BLaER1 treated with 17β-estradiol and CSF1 and Interleukin-3, amounts not matched to agents 10 nM and 100 nM (cell line): Measurements from ENCODE around the gene NFYC.
"Not testable (repeated sequence)": the region's sequence is repeated elsewhere in the genome, so short reads cannot be mapped to it uniquely, and the experiment has no call there.

Source experiments
- H3K27ac ChIP-seq, 11 experiments: shearing (Covaris generic); formaldehyde crosslinking; 2 replicates each; pipeline ENCODE4 v1.8.1; 2022
- H3K27me3 ChIP-seq, 11 experiments: shearing (Covaris generic); formaldehyde crosslinking; 2 replicates each; pipeline ENCODE4 v1.8.1; 2022
- H3K36me3 ChIP-seq, 11 experiments: shearing (Covaris generic); formaldehyde crosslinking; 2 replicates each; pipeline ENCODE4 v1.8.1; 2022
- H3K4me1 ChIP-seq, 10 experiments: shearing (Covaris generic); formaldehyde crosslinking; 2 replicates each; pipeline ENCODE4 v1.8.1; 2022
- H3K4me2 ChIP-seq, 11 experiments: shearing (Covaris generic); formaldehyde crosslinking; 2 replicates each; pipeline ENCODE4 v1.8.1; 2022
- H3K4me3 ChIP-seq, 10 experiments: shearing (Covaris generic); formaldehyde crosslinking; 2 replicates each; pipeline ENCODE4 v1.8.1; 2022
- H3K9ac ChIP-seq, 11 experiments: shearing (Covaris generic); formaldehyde crosslinking; 2 replicates each; pipeline ENCODE4 v1.8.1; 2022
- H3K9me3 ChIP-seq, 11 experiments: shearing (Covaris generic); formaldehyde crosslinking; replicated peaks in 1 of 11; 2 replicates each; pipeline ENCODE4 v1.8.1; 2022
- H4K20me1 ChIP-seq, 11 experiments: shearing (Covaris generic); formaldehyde crosslinking; 2 replicates each; pipeline ENCODE4 v1.8.1; 2022
- Cebpa-rat ChIP-seq, 11 experiments: shearing (Covaris generic); IDR thresholded peaks; 2 replicates each; pipeline ENCODE4 v1.8.1; 2022

Gene NFYC

GRCh38 chr1:40692429-40692895, 958 bp downstream of the NFYC start:
- peak overlapping the region; percentile 84 to 96 (median 90) for H3K4me2 ChIP-seq
- no peaks in the 10 kb centered on the region for H3K9me3 ChIP-seq
- H3K9ac ChIP-seq, result peak overlapping the region; percentile 96 to 100 (median 99)
- peaks cover 6 to 24% (median 15%) of the 10 kb centered on the region in 11 experiments; a peak in 12 of 22 replicates for H3K36me3 ChIP-seq
- TF ChIP-seq Cebpa-rat (IDR thresholded peaks at IDR 0.05), result no peak
- H3K4me3 ChIP-seq, result peak overlapping the region; percentile 64 to 87 (median 77)
- no peaks in the 10 kb centered on the region for H3K27me3 ChIP-seq
- H4K20me1 ChIP-seq, result peaks cover 0 to 27% (median 13%) of the 10 kb centered on the region in 11 experiments; a peak in 10 of 22 replicates
- peak overlapping the region; percentile 99 to 100 (median 100) for H3K27ac ChIP-seq
- H3K4me1 ChIP-seq, result peaks cover 31 to 48% (median 39%) of the 10 kb centered on the region in 10 experiments

GRCh38 chr1:40693425-40693824, 1.9 kb downstream of the NFYC start:
- H3K27ac ChIP-seq, result peak overlapping the region in 10 of 11 experiments; percentile 99 to 100 (median 100); a peak in 14 of 22 replicates

GRCh38 chr1:40694353-40694874, 2.9 kb downstream of the NFYC start:
- peaks cover 45 to 59% (median 49%) of the 10 kb centered on the region in 10 experiments for H3K4me1 ChIP-seq
- H3K27me3 ChIP-seq, result no peaks in the 10 kb centered on the region
- no peaks in the 10 kb centered on the region for H3K9me3 ChIP-seq
- no peak overlapping the region for H3K9ac ChIP-seq
- H3K4me3 ChIP-seq, result no peak overlapping the region
- no peak for TF ChIP-seq Cebpa-rat (IDR thresholded peaks at IDR 0.05)
- H4K20me1 ChIP-seq, result peaks cover 0 to 47% (median 23%) of the 10 kb centered on the region in 11 experiments; a peak in 11 of 22 replicates
- H3K27ac ChIP-seq, result no peak overlapping the region
- H3K36me3 ChIP-seq, result peaks cover 6 to 32% (median 13%) of the 10 kb centered on the region in 11 experiments; a peak in 11 of 22 replicates
- H3K4me2 ChIP-seq, result peak overlapping the region; percentile 84 to 96 (median 90); a peak in 18 of 22 replicates

More at GRCh38 chr1:40693425-40693824, 1.9 kb downstream of the NFYC start:
- no peak for TF ChIP-seq Cebpa-rat (IDR thresholded peaks at IDR 0.05)
- H3K4me2 ChIP-seq, result peak overlapping the region; percentile 84 to 96 (median 90)
- no peaks in the 10 kb centered on the region for H3K9me3 ChIP-seq
- H3K4me1 ChIP-seq, result peaks cover 35 to 50% (median 41%) of the 10 kb centered on the region in 10 experiments
- H3K27me3 ChIP-seq, result no peaks in the 10 kb centered on the region
- peak overlapping the region; percentile 96 to 100 (median 99); a peak in 21 of 22 replicates for H3K9ac ChIP-seq
- peaks cover 6 to 31% (median 15%) of the 10 kb centered on the region in 11 experiments; a peak in 11 of 22 replicates for H3K36me3 ChIP-seq
- peak overlapping the region; percentile 64 to 87 (median 77); a peak in 13 of 20 replicates for H3K4me3 ChIP-seq
- H4K20me1 ChIP-seq, result peaks cover 0 to 37% (median 22%) of the 10 kb centered on the region in 11 experiments; a peak in 11 of 22 replicates

- Histone ChIP-seq H3K27me3 (no peaks in the 10 kb centered on the region), H4K20me1 (peaks cover 3 to 66% (median 41%) of the 10 kb centered on the region in 11 experiments; a peak in 14 of 22 replicates), H3K9ac (no peak overlapping the region), H3K36me3 (peaks cover 0 to 33% (median 11%) of the 10 kb centered on the region in 11 experiments; a peak in 11 of 22 replicates), H3K4me1 (peaks cover 40 to 60% (median 45%) of the 10 kb centered on the region in 10 experiments), H3K4me3 (no peak overlapping the region), H3K27ac (no peak overlapping the region), H3K9me3 (no peaks in the 10 kb centered on the region), H3K4me2 (no peak overlapping the region)
- no peak for TF ChIP-seq Cebpa-rat (IDR thresholded peaks at IDR 0.05)
Observed at GRCh38 chr1:40696294-40696693, 4.8 kb downstream of the NFYC start.

GRCh38 chr1:40697436-40697835, 5.9 kb downstream of the NFYC start:
- no peak for TF ChIP-seq Cebpa-rat (IDR thresholded peaks at IDR 0.05)
- Histone ChIP-seq H3K4me2 (no peak overlapping the region), H3K9ac (no peak overlapping the region), H3K4me1 (peaks cover 44 to 72% (median 53%) of the 10 kb centered on the region in 10 experiments), H4K20me1 (peaks cover 3 to 77% (median 47%) of the 10 kb centered on the region in 11 experiments; a peak in 14 of 22 replicates), H3K9me3 (no peaks in the 10 kb centered on the region), H3K27ac (no peak overlapping the region), H3K36me3 (peaks cover 0 to 33% (median 11%) of the 10 kb centered on the region in 11 experiments; a peak in 11 of 22 replicates), H3K27me3 (no peaks in the 10 kb centered on the region), H3K4me3 (no peak overlapping the region)

- Histone ChIP-seq H3K9ac (no peak overlapping the region), H3K4me1 (peaks cover 27 to 69% (median 32%) of the 10 kb centered on the region in 10 experiments), H3K4me3 (no peak overlapping the region), H3K9me3 (0 out of 22 replicates have a peak, but pooled peaks cover 0 to 5% (median 0%) of the 10 kb centered on the region in 11 experiments), H4K20me1 (peaks cover 3 to 94% (median 51%) of the 10 kb centered on the region in 11 experiments; a peak in 14 of 22 replicates), H3K27ac (peak overlapping the region in 5 of 11 experiments; percentile 0 to 52 (median 15); a peak in 5 of 22 replicates), H3K27me3 (no peaks in the 10 kb centered on the region), H3K36me3 (peaks cover 0 to 32% (median 11%) of the 10 kb centered on the region in 11 experiments; a peak in 11 of 22 replicates), H3K4me2 (peak overlapping the region in 1 of 11 experiments; percentile 51; a peak in 2 of 22 replicates)
- TF ChIP-seq Cebpa-rat (IDR thresholded peaks at IDR 0.05), result no peak
Observed at GRCh38 chr1:40699787-40700186, 8.3 kb downstream of the NFYC start.

- Histone ChIP-seq H3K9ac (peak overlapping the region in 2 of 11 experiments; percentile 21 to 30; a peak in 3 of 22 replicates), H3K27ac (peak overlapping the region in 1 of 11 experiments; percentile 17; a peak in 1 of 22 replicates), H3K36me3 (peaks cover 1 to 30% (median 15%) of the 10 kb centered on the region in 11 experiments; a peak in 13 of 22 replicates), H3K27me3 (no peaks in the 10 kb centered on the region), H3K4me1 (peaks cover 21 to 64% (median 32%) of the 10 kb centered on the region in 10 experiments), H4K20me1 (peaks cover 3 to 97% (median 45%) of the 10 kb centered on the region in 11 experiments; a peak in 14 of 22 replicates), H3K4me3 (no peak overlapping the region), H3K4me2 (peak overlapping the region; percentile 10 to 50 (median 32); a peak in 16 of 22 replicates), H3K9me3 (peaks cover 6 to 24% (median 11%) of the 10 kb centered on the region in 11 experiments; a peak in 16 of 22 replicates)
- no peak for TF ChIP-seq Cebpa-rat (IDR thresholded peaks at IDR 0.05)
Observed at GRCh38 chr1:40701684-40702083, 10.2 kb downstream of the NFYC start.

- Histone ChIP-seq H3K4me2 (peak overlapping the region in 2 of 11 experiments; percentile 32 to 53; a peak in 4 of 22 replicates), H3K36me3 (peaks cover 0 to 25% (median 15%) of the 10 kb centered on the region in 11 experiments; a peak in 12 of 22 replicates), H4K20me1 (peaks cover 3 to 95% (median 38%) of the 10 kb centered on the region in 11 experiments; a peak in 14 of 22 replicates), H3K4me1 (peaks cover 21 to 56% (median 32%) of the 10 kb centered on the region in 10 experiments), H3K9me3 (peaks cover 6 to 25% (median 15%) of the 10 kb centered on the region in 11 experiments; a peak in 16 of 22 replicates)
- H3K9ac ChIP-seq, H3K27ac ChIP-seq, H3K4me3 ChIP-seq, H3K27me3 ChIP-seq: not testable (repeated sequence)
Observed at GRCh38 chr1:40702810-40703209, 11.3 kb downstream of the NFYC start.
